Measurements from ENCODE around the gene RAX2. TPM values are rescaled to one million over a fixed set of nuclear protein-coding genes. Genes with fewer than 3 reads are reported as not detected.

RAX2 gene
- total RNA-seq, 2 experiments from 2014 or later, result not detected

DNA sequence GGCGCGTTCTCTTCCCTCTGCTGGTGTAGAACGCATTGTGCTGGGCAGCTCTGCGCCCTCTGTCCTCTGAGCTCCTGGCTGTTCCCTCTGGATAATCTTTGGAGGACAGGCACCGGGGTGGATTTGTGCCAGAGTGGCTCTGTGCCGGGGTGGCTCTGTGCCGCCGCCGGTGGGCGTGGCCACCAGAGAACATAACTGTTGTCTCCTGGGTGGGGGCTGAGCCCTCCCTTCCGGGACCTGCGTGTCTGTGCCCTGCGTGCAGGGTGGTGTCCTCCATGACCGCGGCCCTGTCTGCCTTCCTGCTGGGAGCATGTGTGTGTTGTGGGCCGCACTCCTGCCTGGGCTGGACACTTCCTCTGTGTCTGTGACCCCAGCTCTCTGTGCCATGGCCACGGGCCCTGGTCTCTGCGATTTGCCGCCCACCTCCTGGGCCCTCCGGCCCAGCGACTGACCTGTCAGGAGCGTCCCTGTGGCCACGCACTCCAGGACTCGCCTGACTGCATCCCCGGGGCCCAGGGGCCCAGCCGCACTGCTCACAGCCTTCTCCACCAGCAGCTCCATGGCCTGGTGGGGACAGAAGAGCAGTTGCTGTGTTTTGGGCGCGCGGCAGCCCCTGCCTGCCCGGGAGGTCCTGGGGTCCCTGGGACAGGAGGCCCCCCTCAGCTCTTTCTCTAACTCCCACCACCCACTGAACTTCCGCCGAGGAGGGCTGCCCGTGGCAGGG is 36.6 kb upstream of the RAX2 start:
- peaks cover 2% of the 10 kb centered on the region for H3K9me3 Mint-ChIP-seq
- POLR2A ChIA-PET, result interaction anchor here (1.0 kb wide), 1 partner anchor 46 kb away, joined by 3 read pairs; no protein-coding TSS in a partner anchor
- peaks cover 24% of the 10 kb centered on the region for H3K4me1 Mint-ChIP-seq
- no peak overlapping the region for H3K4me3 Mint-ChIP-seq
- H3K27ac Mint-ChIP-seq, result no peak overlapping the region
- no peaks in the 10 kb centered on the region for H3K27me3 Mint-ChIP-seq
- no peaks in the 10 kb centered on the region for H3K36me3 Mint-ChIP-seq
- no peak for DNase-seq
- ATAC-seq (ENCODE audit: low read depth), result no peak

DNA sequence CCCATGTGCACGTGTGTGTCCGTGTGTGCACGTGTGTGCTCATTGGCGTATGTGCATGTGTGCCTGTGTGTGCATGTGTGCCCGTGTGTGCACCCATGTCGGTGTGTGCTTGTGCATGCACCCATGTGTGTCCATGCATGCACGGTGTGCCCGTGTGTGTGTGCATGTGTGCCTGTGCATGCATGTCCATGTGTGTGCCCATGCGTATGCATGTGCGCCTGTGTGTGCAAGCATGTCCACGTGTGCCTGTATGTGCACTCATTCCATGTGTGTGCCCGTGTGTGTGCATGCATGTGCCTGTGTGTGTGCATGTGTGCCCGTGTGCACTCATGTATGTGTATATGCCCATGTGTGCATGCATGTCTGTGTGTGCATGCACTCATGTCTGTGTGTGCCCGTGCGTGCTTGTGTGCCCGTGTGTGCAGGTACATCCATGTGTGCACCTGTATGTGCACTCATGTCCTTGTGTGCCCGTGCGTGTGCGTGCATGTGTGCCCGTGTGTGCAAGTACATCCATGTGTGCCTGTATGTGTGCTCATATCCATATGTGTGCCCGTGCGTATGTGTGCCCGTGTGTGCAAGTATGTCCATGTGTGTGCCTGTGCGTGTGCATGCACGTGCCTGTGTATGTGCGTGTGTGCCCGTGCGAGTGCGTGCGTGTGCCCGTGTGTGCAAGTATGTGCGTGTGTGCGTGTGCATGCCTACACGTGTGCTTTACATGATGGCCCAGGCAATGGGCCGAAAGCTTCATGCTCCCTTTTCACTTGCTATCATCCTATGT is 35.7 kb upstream of the RAX2 start:
- Mint-ChIP-seq H3K27ac (no peak overlapping the region), H3K36me3 (no peaks in the 10 kb centered on the region), H3K27me3 (no peaks in the 10 kb centered on the region), H3K9me3 (peaks cover 2% of the 10 kb centered on the region), H3K4me3 (no peak overlapping the region), H3K4me1 (peaks cover 21% of the 10 kb centered on the region)
- POLR2A ChIA-PET, result interaction anchor here (1.0 kb wide), 1 partner anchor 45 kb away, joined by 3 read pairs; no protein-coding TSS in a partner anchor
- DNase-seq (no peak), ATAC-seq (ENCODE audit: low read depth) (no peak)

DNA sequence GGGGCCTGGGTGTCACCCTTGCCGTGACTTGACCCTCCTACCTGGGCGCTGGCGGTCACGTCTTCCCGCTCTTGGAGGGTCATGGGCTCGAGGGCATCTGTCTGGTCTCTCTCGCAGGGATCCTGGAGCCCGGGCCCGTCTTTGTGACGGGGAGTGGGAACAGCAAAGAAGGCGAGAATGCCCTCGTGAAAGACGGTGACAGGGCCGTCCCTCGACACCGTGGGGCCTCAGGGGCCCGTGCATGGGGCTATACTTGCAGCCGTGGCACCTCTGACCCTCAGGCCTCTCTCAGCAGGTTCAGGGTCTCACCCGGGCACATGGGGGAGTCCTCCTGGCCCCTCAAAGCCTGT is 35.1 kb upstream of the RAX2 start:
- Mint-ChIP-seq H3K4me3 (no peak overlapping the region), H3K27ac (no peak overlapping the region), H3K36me3 (no peaks in the 10 kb centered on the region), H3K27me3 (no peaks in the 10 kb centered on the region), H3K4me1 (peaks cover 14% of the 10 kb centered on the region), H3K9me3 (peaks cover 2% of the 10 kb centered on the region)
- POLR2A ChIA-PET, result no interaction called here
- DNase-seq (no peak), ATAC-seq (ENCODE audit: low read depth) (no peak)

DNA sequence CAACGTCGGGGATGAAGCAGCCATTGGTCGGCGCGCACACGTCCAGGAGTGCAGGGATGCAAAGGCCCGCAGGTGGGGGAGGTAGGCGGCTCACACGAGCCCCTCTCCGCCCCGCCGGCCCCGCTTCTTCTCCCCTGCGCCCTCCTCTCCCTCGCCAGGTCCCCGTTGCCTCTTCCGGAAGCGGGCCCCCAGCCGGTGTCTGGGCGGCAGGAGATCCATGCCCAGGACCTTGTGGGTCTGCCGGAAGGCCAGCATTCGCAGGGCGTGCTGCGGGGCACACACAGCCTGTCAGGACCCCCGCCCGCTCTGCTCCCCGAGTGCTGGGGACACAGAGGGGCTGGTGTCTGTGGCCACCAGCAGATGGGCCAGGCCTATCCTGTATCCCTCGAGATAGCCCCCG is 33.8 kb upstream of the RAX2 start:
- POLR2A ChIA-PET, result no interaction called here
- DNase-seq (no peak), ATAC-seq (ENCODE audit: low read depth) (no peak)
- H3K27me3 Mint-ChIP-seq, result no peaks in the 10 kb centered on the region
- peaks cover 19% of the 10 kb centered on the region for H3K4me1 Mint-ChIP-seq
- no peaks in the 10 kb centered on the region for H3K36me3 Mint-ChIP-seq
- no peak overlapping the region for H3K4me3 Mint-ChIP-seq
- peaks cover 2% of the 10 kb centered on the region for H3K9me3 Mint-ChIP-seq
- H3K27ac Mint-ChIP-seq, result no peak overlapping the region

DNA sequence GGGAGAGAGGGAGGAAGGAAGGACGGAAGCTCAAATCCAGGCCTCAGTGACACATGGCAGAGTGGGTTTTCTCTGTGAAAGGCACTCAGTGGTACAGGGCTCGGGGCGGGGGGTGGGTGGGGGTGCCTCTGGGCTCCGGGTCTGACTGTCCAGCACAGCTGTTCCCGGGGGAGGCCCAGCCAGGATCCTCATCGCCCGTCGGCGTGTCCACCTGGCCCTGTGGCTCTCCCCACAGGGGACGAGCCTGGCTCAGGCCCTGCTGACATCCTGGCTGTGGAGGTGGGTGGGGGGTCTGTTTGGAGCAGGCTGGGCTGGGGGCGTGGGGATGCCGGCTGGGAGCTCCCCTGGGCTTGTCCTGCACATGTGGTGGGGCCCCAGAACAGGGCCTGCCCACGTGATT is 32.4 kb upstream of the RAX2 start:
- Mint-ChIP-seq H3K27me3 (no peaks in the 10 kb centered on the region), H3K4me1 (peaks cover 23% of the 10 kb centered on the region)
- POLR2A ChIA-PET, result interaction anchor here (1.7 kb wide), 1 partner anchor 8 kb away, joined by 6 read pairs; no protein-coding TSS in a partner anchor

DNA sequence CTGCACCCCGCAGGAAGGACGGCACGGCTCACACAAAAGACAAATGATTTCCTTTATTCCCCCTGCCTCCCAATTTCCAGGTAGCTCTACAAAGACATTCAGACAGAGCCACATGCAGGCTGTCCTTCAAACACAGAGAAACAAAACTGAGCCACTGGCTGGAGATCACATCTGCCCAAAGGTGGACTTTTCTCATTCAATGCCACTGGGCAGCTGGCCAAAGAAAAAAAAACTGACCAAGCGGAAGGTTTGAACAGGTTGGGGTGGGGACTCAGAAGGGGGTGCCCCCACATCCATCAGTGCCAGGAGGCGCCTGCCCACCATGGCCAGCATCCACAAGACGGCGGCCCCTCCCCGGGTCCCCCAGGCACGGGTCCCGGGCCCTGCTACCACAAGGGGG is 32.0 kb upstream of the RAX2 start:
- H3K27ac Mint-ChIP-seq, result no peak overlapping the region
- peaks cover 2% of the 10 kb centered on the region for H3K27me3 Mint-ChIP-seq
- ATAC-seq (ENCODE audit: low read depth), result no peak
- H3K4me1 Mint-ChIP-seq, result peaks cover 26% of the 10 kb centered on the region
- DNase-seq, result no peak
- no peaks in the 10 kb centered on the region for H3K36me3 Mint-ChIP-seq
- peaks cover 2% of the 10 kb centered on the region for H3K9me3 Mint-ChIP-seq
- POLR2A ChIA-PET, result interaction anchor here (1.7 kb wide), 1 partner anchor 9 kb away, joined by 6 read pairs; no protein-coding TSS in a partner anchor
- no peak overlapping the region for H3K4me3 Mint-ChIP-seq

More for the DNA sequence above, 32.4 kb upstream of the RAX2 start:
- no peak for DNase-seq
- Mint-ChIP-seq H3K4me3 (no peak overlapping the region), H3K27ac (no peak overlapping the region), H3K9me3 (peaks cover 2% of the 10 kb centered on the region), H3K36me3 (no peaks in the 10 kb centered on the region)
- no peak for ATAC-seq (ENCODE audit: low read depth)

DNA sequence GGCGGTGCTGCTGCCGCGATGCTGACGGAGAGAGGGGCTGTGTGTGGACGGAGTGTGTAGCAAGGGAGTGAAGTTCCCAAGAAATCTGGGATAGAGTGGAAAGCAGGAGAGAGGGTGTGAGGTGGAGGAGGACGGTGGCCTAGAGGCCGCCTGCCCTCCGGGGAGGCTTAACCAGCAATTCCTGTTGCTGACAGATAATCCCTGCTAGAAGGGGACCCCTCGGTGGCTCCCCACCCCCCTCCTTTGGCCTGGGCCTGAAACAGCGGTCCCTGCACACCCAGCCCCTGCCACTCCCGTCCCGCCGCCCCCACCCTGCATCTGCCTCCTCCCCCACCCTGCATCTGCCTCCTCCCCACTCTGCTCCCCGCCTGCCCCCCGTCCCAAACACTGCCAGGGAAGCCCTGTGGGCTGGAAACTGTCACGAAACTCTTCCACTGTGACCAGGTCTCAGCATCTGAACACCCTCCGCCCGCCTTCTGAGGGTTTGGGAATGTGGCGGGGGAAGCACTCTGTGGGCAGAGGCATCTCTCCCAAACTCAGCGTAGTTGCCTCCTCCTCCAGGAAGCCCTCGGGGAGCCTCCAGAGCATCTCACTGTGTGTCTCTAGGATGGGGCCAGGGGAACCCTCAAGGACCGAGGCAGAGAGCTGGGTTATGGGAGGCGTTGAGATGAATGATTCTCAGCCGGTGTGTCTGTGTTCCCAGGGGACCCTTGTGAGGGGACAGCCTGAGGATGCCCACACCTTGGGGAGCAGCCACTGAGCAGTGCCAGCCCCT is 31.3 kb upstream of the RAX2 start:
- POLR2A ChIA-PET, result interaction anchor here (1.7 kb wide), 1 partner anchor 9 kb away, joined by 6 read pairs; no protein-coding TSS in a partner anchor
- Mint-ChIP-seq H3K9me3 (peaks cover 2% of the 10 kb centered on the region), H3K36me3 (no peaks in the 10 kb centered on the region), H3K4me1 (peaks cover 28% of the 10 kb centered on the region), H3K27me3 (peaks cover 2% of the 10 kb centered on the region), H3K4me3 (no peak overlapping the region), H3K27ac (no peak overlapping the region)
- ATAC-seq (ENCODE audit: low read depth), result no peak
- no peak for DNase-seq

DNA sequence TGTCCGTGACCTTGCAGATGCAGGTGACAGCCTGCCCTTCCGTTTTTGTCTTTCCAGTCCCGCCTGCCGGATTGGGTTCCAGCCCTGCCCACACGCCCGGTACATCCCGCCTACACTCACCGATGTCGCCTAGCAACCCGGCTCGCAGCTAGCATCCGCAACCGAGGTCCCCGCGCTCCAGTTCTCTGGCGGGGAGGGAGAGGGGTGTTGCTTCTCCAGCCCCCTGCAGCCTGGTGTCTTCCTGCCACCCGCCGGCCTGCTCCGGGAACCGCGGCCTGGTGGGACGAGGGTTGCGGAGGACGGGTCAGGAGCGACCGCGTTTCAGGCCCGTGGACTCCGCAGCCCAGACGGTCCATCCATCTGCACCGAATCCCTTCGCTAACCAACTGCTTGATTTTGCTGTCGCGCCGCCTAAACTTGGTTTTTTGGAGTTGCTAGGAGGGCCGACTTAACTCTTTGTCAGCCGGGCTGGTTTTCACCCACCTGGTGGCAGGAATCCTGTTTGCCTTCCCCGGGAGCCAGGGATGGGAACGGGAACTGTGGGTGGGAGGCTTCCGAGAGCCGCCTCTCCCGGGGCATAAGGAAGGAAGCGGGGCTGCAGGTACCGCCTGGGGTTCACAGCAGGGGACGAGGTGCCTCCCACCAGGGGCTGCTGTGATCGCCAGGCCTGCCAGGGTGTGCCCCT is 29.5 kb upstream of the RAX2 start:
- H3K36me3 Mint-ChIP-seq, result peaks cover 7% of the 10 kb centered on the region
- H3K27me3 Mint-ChIP-seq, result peaks cover 2% of the 10 kb centered on the region
- peak overlapping the region; percentile 74 for H3K4me3 Mint-ChIP-seq
- peak overlapping the region; percentile 38 for H3K27ac Mint-ChIP-seq
- DNase-seq (peak; percentile 78), ATAC-seq (ENCODE audit: low read depth) (peak; percentile 74)
- peaks cover 4% of the 10 kb centered on the region for H3K9me3 Mint-ChIP-seq
- H3K4me1 Mint-ChIP-seq, result peaks cover 30% of the 10 kb centered on the region
- POLR2A ChIA-PET, result no interaction called here

DNA sequence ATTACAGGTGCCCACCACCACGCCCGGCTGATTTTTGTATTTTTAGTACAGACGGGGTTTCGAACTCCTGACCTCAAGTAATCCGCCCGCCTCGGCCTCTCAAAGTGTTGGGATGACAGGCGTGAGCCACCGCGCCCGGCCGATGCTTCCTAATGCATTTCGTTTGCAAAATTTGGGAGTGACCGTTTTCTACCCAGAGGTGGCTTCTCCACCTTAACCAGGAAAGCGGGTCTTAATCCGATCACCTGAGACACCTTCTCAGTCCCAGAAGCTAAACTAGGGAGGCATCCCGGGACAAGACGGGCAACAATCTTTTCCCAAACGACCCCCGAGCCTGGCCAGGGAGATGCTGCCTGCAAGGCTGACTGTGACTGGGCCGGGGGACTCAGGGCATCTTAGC is 29.0 kb upstream of the RAX2 start:
- no peak for DNase-seq
- Mint-ChIP-seq H3K4me1 (peaks cover 29% of the 10 kb centered on the region), H3K4me3 (peak overlapping the region; percentile 74), H3K9me3 (peaks cover 6% of the 10 kb centered on the region), H3K27me3 (peaks cover 2% of the 10 kb centered on the region), H3K27ac (peak overlapping the region; percentile 38), H3K36me3 (peaks cover 9% of the 10 kb centered on the region)
- ATAC-seq (ENCODE audit: low read depth), result no peak
- POLR2A ChIA-PET, result no interaction called here

DNA sequence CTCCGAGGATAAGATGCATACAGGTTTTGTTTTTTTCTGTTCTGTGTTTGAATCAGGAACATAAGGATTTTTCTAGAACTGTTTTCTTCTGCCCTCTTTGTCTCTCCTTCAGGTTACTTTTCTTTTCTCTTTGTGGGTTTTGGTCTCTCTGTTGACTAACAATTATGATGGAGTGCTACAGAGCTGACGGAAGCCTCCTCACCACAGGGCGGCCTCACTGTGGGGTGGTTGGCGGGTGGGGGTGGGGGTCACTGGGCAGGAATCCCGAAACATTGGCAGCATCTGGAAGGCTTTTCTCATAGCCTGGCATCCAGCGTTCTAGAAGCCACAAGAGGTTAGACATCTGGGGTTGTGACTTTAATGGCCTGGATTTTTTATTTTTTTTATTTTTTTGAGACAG is 26.1 kb upstream of the RAX2 start:
- peaks cover 2% of the 10 kb centered on the region for H3K27me3 Mint-ChIP-seq
- peaks cover 8% of the 10 kb centered on the region for H3K9me3 Mint-ChIP-seq
- peaks cover 12% of the 10 kb centered on the region for H3K36me3 Mint-ChIP-seq
- peak overlapping the region; percentile 70 for H3K4me3 Mint-ChIP-seq
- POLR2A ChIA-PET, result interaction anchor here (0.6 to 5.8 kb wide), 6 partner anchors 9 to 146 kb away, joined by 3 to 33 read pairs (median 4); partner anchors contain the start of genes MATK and MRPL54
- ATAC-seq (ENCODE audit: low read depth) (peak; percentile 69), DNase-seq (no peak)
- peak overlapping the region; percentile 72 for H3K27ac Mint-ChIP-seq
- H3K4me1 Mint-ChIP-seq, result peaks cover 20% of the 10 kb centered on the region

DNA sequence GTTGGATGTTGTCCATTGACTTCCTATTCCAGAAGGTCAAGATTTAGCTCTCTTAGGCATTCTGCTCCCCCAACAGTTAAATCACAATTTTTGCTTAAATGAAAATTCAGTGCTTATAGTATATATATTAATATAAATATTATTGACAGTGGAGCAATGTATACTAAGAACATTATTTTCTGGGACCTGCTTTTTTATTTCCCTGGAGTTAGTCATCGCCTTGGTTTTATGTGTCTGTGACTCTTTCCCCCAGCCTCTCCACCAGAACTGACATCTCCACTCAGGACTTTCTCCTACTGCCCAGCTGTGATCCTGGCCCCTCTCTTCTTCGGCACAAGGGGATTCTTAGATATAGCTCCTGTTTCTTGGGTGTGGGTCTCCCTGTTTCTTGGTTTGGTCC is 24.3 kb upstream of the RAX2 start:
- ATAC-seq (ENCODE audit: low read depth) (no peak), DNase-seq (no peak)
- POLR2A ChIA-PET, result interaction anchor here (0.7 to 5.8 kb wide), 3 partner anchors 16 to 184 kb away, joined by 6 to 33 read pairs (median 8); partner anchors contain the start of genes APBA3 and MRPL54
- peaks cover 10% of the 10 kb centered on the region for H3K9me3 Mint-ChIP-seq
- H3K4me1 Mint-ChIP-seq, result peaks cover 18% of the 10 kb centered on the region
- H3K4me3 Mint-ChIP-seq, result no peak overlapping the region
- H3K36me3 Mint-ChIP-seq, result peaks cover 12% of the 10 kb centered on the region
- H3K27ac Mint-ChIP-seq, result no peak overlapping the region
- peaks cover 2% of the 10 kb centered on the region for H3K27me3 Mint-ChIP-seq

DNA sequence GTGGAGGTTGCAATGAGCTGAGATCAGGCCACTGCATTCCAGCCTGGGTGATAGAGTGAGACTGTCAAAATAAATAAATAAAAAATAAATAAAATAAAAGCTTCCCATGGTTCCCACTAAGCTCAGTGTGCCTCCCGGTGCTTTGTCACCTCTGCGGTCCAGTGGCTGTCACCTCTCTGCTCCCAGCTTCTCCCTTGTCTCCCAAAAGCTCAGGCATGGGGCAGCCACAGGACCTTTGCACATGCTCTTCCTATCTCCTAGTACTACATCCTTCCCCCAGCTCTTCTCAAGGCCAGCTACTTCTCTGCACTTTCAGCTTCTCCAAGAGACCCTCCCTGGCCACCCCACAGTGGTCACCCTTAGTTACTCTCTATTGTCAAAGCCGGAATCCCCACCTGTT is 21.8 kb upstream of the RAX2 start:
- POLR2A ChIA-PET, result interaction anchor here (0.6 to 1.1 kb wide), 2 partner anchors 16 to 31 kb away, joined by 3 read pairs; no protein-coding TSS in a partner anchor
- H3K27ac Mint-ChIP-seq, result no peak overlapping the region
- peaks cover 11% of the 10 kb centered on the region for H3K9me3 Mint-ChIP-seq
- no peak overlapping the region for H3K4me3 Mint-ChIP-seq
- no peaks in the 10 kb centered on the region for H3K27me3 Mint-ChIP-seq
- peaks cover 10% of the 10 kb centered on the region for H3K4me1 Mint-ChIP-seq
- no peak for DNase-seq
- no peak for ATAC-seq (ENCODE audit: low read depth)
- H3K36me3 Mint-ChIP-seq, result peaks cover 12% of the 10 kb centered on the region
